Loucy (cell line): ENCODE measurements around the gene RAPGEF2.
A peak's percentile ranks its signal among the peaks of the same experiment; 100 is the strongest.
"Not testable (repeated sequence)": the region's sequence is repeated elsewhere in the genome, so short reads cannot be mapped to it uniquely, and the experiment has no call there.

Source experiments
- H2AFZ ChIP-seq: fragments of 200-600 bp; sonication (generic); 2 replicates; pipeline ENCODE4 v1.6.0; 2016; ENCODE audit warnings: antibody characterized with exemption, mild to moderate bottlenecking, low read length, moderate library complexity
- H3F3A ChIP-seq: fragments of 200-600 bp; 2 replicates; pipeline ENCODE4 v1.6.0; 2016; ENCODE audit warnings: antibody characterized with exemption, low read depth, mild to moderate bottlenecking
- H3K27me3 ChIP-seq: fragments of 200-600 bp; sonication (generic); 2 replicates; pipeline ENCODE4 v1.6.1; 2014; ENCODE audit warnings: low read length, mild to moderate bottlenecking; ENCODE audit not compliant: insufficient read depth, poor library complexity, severe bottlenecking
- H3K36me3 ChIP-seq: fragments of 200-600 bp; sonication (generic); 2 replicates; pipeline ENCODE4 v1.6.1; 2016; ENCODE audit warnings: low read length; ENCODE audit not compliant: insufficient read depth
- H3K4me1 ChIP-seq: fragments of 200-600 bp; sonication (generic); 2 replicates; pipeline ENCODE4 v1.5.1; 2014; ENCODE audit warnings: low read length, mild to moderate bottlenecking; ENCODE audit not compliant: insufficient read depth, poor library complexity, severe bottlenecking
- H3K4me2 ChIP-seq: fragments of 200-600 bp; sonication (generic); 2 replicates; pipeline ENCODE4 v1.6.0; 2014; ENCODE audit warnings: antibody characterized with exemption, low read length, low read depth, mild to moderate bottlenecking; ENCODE audit not compliant: poor library complexity, severe bottlenecking
- H3K4me3 ChIP-seq: fragments of 200-600 bp; sonication (generic); 2 replicates; pipeline ENCODE4 v1.5.1; 2014; ENCODE audit warnings: low read length, mild to moderate bottlenecking, mixed read lengths; ENCODE audit not compliant: poor library complexity, severe bottlenecking
- H3K79me2 ChIP-seq: fragments of 200-600 bp; sonication (generic); 2 replicates; pipeline ENCODE4 v1.6.1; 2014; ENCODE audit warnings: low read length; ENCODE audit not compliant: insufficient read depth
- H3K9ac ChIP-seq: fragments of 200-600 bp; sonication (generic); 2 replicates; pipeline ENCODE4 v1.6.0; 2014; ENCODE audit warnings: mild to moderate bottlenecking, low read depth, low read length, moderate library complexity; ENCODE audit not compliant: poor library complexity, severe bottlenecking
- H3K9me2 ChIP-seq: fragments of 200-600 bp; sonication (generic); replicated peaks from 2 replicates; pipeline ENCODE4 v1.6.1; 2016; ENCODE audit warnings: low read depth, low read length, mixed read lengths
- H3K9me3 ChIP-seq: fragments of 200-600 bp; sonication (generic); 2 replicates; pipeline ENCODE4 v1.6.1; 2014; ENCODE audit warnings: mild to moderate bottlenecking, antibody characterized with exemption, low read length, low read depth; ENCODE audit not compliant: insufficient read depth
- H4K20me1 ChIP-seq: fragments of 200-600 bp; sonication (generic); 2 replicates; pipeline ENCODE4 v1.6.0; 2014; ENCODE audit warnings: antibody characterized with exemption, low read length, mild to moderate bottlenecking; ENCODE audit not compliant: insufficient read depth, poor library complexity, severe bottlenecking
- EZH2phosphoT487 ChIP-seq: fragments of 200-600 bp; IDR thresholded peaks from 2 replicates; pipeline ENCODE4 v1.6.1; 2018; ENCODE audit warnings: antibody characterized with exemption, mild to moderate bottlenecking, moderate library complexity, borderline replicate concordance
- TF ChIP-seq, protein P1 (sequence below): fragments of 200-600 bp; sonication (generic); conservative IDR thresholded peaks from 2 replicates; pipeline ENCODE4 v1.5.1; 2014; ENCODE audit warnings: mild to moderate bottlenecking, antibody characterized with exemption, low read length

The RAPGEF2 gene

DNA sequence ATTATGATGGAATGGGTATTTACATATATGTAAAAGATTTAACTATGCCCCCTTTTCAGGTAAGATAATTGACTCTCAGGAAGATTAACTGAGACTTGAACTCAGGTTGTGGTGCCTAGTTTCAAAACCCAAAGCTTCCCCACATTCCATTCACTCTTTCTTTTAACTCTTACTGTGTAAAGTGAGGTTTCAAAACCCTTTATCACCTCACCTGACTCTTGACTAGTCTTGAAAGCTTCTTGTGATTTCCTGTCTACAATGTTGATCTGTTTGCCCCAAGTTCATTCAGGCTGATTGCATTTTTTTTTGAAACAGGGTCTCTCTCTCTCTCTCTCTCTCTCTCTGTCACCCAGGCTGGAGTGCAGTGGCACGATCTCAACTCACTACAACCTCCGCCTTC, 40.5 kb upstream of the RAPGEF2 start:
- Histone ChIP-seq H3K9me2 (no peaks in the 10 kb centered on the region), H3K27me3 (no peaks in the 10 kb centered on the region), H3K36me3 (no peaks in the 10 kb centered on the region), H3K9ac (no peak overlapping the region), H3K4me3 (no peak overlapping the region), H4K20me1 (no peaks in the 10 kb centered on the region), H3K9me3 (no peaks in the 10 kb centered on the region), H3K79me2 (no peaks in the 10 kb centered on the region), H3F3A (no peaks in the 10 kb centered on the region), H2AFZ (no peak overlapping the region), H3K4me1 (peaks cover 8% of the 10 kb centered on the region), H3K4me2 (no peak overlapping the region)
- TF ChIP-seq EZH2phosphoT487 = no peak
- TF ChIP-seq, protein P1, sequence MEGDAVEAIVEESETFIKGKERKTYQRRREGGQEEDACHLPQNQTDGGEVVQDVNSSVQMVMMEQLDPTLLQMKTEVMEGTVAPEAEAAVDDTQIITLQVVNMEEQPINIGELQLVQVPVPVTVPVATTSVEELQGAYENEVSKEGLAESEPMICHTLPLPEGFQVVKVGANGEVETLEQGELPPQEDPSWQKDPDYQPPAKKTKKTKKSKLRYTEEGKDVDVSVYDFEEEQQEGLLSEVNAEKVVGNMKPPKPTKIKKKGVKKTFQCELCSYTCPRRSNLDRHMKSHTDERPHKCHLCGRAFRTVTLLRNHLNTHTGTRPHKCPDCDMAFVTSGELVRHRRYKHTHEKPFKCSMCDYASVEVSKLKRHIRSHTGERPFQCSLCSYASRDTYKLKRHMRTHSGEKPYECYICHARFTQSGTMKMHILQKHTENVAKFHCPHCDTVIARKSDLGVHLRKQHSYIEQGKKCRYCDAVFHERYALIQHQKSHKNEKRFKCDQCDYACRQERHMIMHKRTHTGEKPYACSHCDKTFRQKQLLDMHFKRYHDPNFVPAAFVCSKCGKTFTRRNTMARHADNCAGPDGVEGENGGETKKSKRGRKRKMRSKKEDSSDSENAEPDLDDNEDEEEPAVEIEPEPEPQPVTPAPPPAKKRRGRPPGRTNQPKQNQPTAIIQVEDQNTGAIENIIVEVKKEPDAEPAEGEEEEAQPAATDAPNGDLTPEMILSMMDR = no peak

DNA sequence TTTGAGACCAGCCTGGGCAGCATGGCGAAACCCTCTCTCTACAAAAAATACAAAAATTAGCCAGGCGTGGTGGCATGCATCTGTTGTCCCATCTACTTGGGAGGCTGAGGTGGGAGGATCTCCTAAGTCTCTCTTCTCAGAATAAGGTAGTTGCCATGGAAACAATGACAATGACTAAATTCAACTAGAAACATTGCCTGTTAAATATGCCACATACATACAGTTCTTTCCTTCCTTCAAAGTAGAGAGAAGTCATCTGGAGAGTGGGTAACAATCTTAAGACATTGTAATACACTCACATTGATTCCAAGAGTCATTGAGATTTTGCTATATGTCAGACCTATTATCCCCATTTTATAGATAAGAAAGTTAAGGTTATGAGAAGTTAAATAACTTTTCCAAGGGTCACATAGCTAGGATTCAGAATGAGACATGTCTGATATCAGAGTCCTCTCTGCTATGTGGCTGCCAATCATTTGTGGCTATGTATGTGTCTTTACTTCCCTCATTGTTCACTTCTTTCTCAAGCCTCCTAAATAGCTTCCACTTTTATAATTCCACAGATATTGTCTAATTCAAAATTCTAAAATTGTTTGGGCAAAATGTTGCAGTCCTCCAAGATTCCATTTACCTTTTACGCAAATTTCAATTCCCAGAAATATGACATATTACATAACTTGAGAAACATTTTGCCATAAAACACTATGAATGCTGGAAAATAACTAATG, 37.2 kb upstream of the RAPGEF2 start:
- Histone ChIP-seq H3K4me1 (peaks cover 22% of the 10 kb centered on the region), H3F3A (no peaks in the 10 kb centered on the region), H3K4me3 (no peak overlapping the region), H3K27me3 (no peaks in the 10 kb centered on the region), H2AFZ (no peak overlapping the region), H3K79me2 (no peaks in the 10 kb centered on the region), H4K20me1 (no peaks in the 10 kb centered on the region), H3K9me3 (no peaks in the 10 kb centered on the region), H3K9ac (no peak overlapping the region), H3K36me3 (no peaks in the 10 kb centered on the region), H3K9me2 (no peaks in the 10 kb centered on the region), H3K4me2 (no peak overlapping the region)
- TF ChIP-seq EZH2phosphoT487 = no peak
- TF ChIP-seq, protein P1 = no peak

DNA sequence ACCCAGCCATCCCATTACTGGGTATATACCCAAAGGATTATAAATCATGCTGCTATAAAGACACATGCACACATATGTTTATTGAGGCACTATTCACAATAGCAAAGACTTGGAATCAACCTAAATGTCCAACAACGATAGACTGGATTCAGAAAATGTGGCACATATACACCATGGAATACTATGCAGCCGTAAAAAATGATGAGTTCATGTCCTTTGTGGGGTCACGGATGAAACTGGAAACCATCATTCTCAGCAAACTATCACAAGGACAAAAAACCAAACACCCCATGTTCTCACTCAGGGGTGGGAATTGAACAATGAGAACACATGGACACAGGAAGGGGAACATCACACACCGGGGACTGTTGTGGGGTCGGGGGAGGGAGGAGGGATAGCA, 34.7 kb upstream of the RAPGEF2 start:
- H3K4me3 ChIP-seq, H2AFZ ChIP-seq, H3K9ac ChIP-seq, H3F3A ChIP-seq, H3K27me3 ChIP-seq, H4K20me1 ChIP-seq, H3K36me3 ChIP-seq, H3K9me3 ChIP-seq, H3K79me2 ChIP-seq, H3K4me2 ChIP-seq, H3K9me2 ChIP-seq: not testable (repeated sequence)
- peaks cover 33% of the 10 kb centered on the region for H3K4me1 ChIP-seq

DNA sequence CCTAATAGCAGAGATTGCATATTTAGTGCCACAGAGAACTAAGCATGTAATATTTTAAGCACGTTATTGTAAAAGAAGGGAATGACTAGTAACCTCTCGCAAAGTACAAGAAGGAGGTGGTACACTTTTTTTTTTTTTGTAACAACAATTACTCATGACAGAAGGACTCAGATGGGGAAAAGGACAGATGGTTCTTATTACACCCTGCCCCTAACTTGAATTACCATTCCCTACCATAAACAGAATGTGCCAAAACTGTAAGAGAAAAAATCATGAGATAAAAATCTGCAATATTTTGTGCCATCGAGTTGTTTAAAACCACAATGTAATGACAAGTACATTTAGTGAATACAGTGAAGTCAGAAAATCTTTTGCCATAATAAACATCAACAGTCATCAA, 33.0 kb upstream of the RAPGEF2 start:
- Histone ChIP-seq H3K4me3 (no peak overlapping the region), H2AFZ (0 out of 2 replicates have a peak overlapping the region, but pooled peaks have one; percentile 7), H3K79me2 (no peaks in the 10 kb centered on the region), H3K9ac (no peak overlapping the region), H3K27me3 (no peaks in the 10 kb centered on the region), H3F3A (no peaks in the 10 kb centered on the region), H3K9me3 (no peaks in the 10 kb centered on the region), H3K36me3 (no peaks in the 10 kb centered on the region), H4K20me1 (no peaks in the 10 kb centered on the region), H3K4me2 (peak overlapping the region; percentile 0), H3K9me2 (no peaks in the 10 kb centered on the region), H3K4me1 (peaks cover 33% of the 10 kb centered on the region)
- TF ChIP-seq, protein P1 = no peak
- TF ChIP-seq EZH2phosphoT487 = no peak
